Measurements from ENCODE around the gene UBE2U.

The UBE2U gene

DNA sequence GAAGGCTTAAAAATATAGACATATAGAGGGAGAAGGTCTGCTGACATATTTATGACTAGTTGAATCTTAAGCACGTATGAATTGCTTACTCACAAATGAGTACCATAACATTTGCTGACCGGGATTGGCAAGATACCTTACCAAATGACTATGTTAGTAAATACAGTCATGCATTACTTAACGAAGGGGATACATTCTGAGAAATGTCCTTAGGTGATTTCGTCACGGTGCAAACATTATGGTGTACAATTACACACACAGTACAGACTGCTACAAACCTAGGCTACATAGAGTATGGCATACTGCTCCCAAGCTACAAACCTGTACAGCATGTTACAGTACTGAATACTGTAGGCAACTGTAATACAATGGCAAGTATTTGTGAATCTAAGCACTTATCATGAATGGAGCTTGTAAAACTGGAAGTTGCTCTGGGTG is 19.4 kb upstream of the UBE2U start:
- DNase-seq (ENCODE audit: extremely low spot score) = no peak
- POLR2A ChIA-PET = no interaction called here
- TF ChIP-seq, protein P1, sequence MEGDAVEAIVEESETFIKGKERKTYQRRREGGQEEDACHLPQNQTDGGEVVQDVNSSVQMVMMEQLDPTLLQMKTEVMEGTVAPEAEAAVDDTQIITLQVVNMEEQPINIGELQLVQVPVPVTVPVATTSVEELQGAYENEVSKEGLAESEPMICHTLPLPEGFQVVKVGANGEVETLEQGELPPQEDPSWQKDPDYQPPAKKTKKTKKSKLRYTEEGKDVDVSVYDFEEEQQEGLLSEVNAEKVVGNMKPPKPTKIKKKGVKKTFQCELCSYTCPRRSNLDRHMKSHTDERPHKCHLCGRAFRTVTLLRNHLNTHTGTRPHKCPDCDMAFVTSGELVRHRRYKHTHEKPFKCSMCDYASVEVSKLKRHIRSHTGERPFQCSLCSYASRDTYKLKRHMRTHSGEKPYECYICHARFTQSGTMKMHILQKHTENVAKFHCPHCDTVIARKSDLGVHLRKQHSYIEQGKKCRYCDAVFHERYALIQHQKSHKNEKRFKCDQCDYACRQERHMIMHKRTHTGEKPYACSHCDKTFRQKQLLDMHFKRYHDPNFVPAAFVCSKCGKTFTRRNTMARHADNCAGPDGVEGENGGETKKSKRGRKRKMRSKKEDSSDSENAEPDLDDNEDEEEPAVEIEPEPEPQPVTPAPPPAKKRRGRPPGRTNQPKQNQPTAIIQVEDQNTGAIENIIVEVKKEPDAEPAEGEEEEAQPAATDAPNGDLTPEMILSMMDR (IDR thresholded peaks at IDR 0.05; ENCODE audit: control extremely low read depth, extremely low read depth, low read depth, missing control alignments) = no peak
- CTCF ChIA-PET = interaction anchor here (0.8 to 3.1 kb wide), 3 partner anchors 11 to 493 kb away, joined by 3 to 16 read pairs (median 3); no protein-coding TSS in a partner anchor

DNA sequence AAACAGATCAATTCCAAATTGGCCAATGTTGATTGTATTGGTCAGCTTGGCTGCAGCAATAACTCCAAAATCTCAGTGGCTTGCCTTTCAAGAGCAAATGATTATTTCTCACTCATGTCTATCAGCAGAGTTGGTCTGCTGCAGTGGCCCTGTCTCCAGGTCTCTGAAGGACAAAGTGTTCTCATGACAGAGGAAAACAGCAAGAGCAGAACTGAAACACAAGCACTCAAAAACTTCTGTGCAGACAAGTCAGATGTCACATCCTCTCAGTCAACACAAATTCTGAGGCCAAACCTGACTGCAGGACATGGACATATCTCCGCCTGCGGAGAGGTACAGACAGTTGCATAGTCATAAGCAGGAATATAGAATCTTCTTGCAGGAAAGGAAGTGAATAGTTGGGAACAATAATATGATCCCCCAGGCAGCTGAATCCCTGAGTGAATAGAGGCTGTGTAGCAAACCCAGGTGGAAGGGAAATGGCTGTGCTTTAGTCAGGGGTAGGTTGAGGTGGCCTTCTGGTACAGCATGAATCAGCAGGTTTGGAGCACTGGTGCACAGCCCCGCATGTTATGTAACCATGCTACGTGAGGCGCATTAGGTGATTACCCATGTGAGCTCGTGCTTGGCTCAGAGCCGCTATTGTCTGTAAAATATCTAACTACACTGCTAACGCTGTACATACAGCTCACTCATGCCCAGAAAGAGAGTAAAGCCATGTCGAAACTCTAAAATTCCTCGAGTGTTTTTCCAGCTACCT is 17.1 kb upstream of the UBE2U start:
- ChIA-PET POLR2A (no interaction called here), CTCF (interaction anchor here (1.2 kb wide), 1 partner anchor 14 kb away, joined by 3 read pairs; no protein-coding TSS in a partner anchor)
- TF ChIP-seq, protein P1 (IDR thresholded peaks at IDR 0.05; ENCODE audit: control extremely low read depth, extremely low read depth, low read depth, missing control alignments) = no peak
- DNase-seq (ENCODE audit: extremely low spot score) = no peak

DNA sequence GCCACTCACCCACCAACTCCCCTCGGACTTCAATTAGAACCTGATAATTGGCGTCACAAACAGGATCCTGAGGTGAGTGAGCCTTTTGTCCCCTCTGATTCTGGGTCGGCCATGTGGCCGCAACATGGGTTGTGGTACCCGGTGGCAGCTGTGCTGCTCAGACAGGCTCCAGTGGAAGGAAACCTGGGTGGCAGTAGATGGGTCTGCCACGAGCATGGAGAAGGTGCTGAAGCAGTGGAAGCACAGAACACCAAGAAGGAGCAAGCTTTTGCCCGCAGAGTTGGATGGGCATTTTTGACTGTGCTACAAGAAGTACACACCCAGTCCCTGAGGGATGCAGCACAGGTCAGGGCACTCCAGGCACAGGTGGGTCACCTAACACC is 16.5 kb upstream of the UBE2U start:
- TF ChIP-seq, protein P1 (IDR thresholded peaks at IDR 0.05; ENCODE audit: control extremely low read depth, extremely low read depth, low read depth, missing control alignments) = no peak
- no peak for DNase-seq (ENCODE audit: extremely low spot score)
- ChIA-PET CTCF (interaction anchor here (1.2 kb wide), 1 partner anchor 14 kb away, joined by 3 read pairs; no protein-coding TSS in a partner anchor), POLR2A (no interaction called here)

DNA sequence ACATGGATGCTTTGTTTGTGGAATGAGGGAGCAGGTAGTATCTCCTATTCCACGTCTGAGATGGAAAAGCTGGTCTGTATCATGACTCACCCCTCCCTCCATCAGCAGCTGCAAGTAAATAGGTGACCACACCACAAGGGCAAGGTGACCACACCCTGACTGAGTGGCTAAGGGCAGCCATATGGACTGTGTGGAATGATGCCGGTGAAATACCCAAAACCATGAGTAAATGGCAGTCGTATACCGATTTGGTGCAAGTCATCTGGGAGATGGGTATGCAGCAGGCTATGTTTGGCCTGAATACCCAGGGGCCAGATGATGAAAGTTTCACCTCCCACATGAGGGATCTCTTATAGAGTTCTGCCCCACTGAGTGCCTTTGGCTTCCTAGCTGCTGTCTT is 15.8 kb upstream of the UBE2U start:
- DNase-seq (ENCODE audit: extremely low spot score) = no peak
- POLR2A ChIA-PET = no interaction called here
- TF ChIP-seq, protein P1 (IDR thresholded peaks at IDR 0.05; ENCODE audit: control extremely low read depth, extremely low read depth, low read depth, missing control alignments) = no peak
- CTCF ChIA-PET = interaction anchor here (1.2 kb wide), 1 partner anchor 15 kb away, joined by 3 read pairs; no protein-coding TSS in a partner anchor

DNA sequence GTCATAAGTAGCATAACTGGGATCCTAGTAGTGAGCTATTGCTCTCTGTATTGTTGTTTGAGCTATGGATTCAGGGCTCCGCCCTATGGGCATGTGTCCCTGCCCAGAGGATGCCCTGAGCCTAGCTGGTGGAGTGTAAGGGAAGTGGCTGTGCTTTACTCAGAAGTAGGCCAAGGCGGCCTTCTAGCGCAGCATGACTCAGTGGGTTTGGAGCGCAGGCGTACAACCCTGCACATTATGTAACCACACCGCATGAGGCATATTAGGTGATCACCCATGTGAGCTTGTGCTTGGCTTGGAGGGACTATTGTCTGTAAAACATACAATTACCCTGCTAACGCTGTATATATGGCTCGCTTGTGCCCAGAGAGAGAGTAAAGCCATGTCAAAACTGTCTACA is 11.1 kb upstream of the UBE2U start:
- ChIA-PET POLR2A (no interaction called here), CTCF (interaction anchor here (1.0 to 1.2 kb wide), 2 partner anchors 32 to 55 kb away, joined by 3 to 4 read pairs; no protein-coding TSS in a partner anchor)
- TF ChIP-seq, protein P1 (IDR thresholded peaks at IDR 0.05; ENCODE audit: control extremely low read depth, extremely low read depth, low read depth, missing control alignments) = no peak
- DNase-seq (ENCODE audit: extremely low spot score) = no peak

DNA sequence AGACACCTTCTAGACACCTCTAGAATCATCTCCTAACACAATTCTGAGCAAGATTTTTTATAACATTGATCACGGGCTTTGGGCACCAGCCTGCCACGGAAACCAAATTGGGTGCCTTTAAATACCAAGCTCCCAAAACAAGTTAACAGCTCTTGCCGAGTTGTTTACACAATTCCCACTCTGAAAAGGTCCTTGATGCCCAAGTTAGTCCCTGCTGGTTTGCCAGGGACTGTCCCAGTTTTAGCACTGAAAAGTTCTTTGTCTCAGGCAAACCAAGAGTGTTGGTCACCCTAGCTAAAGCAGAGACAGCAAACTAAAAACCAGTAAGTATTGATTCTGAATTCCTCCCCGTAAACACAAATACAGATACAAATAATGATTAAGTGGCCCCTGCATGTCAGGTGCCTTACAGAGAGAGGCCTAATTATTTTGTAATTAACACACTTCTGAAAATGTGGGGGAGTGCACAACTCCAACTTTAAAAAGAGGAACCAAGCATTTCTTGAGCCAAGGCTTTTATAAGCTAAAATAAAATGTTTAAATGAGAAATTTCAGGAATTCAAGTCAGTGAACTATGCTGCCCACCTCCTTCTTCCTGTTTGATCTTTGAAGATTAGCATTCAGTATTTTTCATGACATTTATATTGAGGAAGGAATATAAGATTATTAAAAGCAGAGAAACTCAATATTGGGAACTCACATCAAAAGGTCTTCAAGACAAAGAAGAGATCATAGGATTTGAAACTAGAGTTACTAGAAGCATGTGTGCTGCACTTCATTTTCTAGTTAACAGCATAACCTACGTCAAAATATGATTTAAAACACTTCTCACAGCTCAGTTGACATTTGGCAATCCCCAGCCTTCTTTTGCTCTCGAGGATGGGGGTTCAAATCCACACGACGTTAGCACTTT is 9.0 kb upstream of the UBE2U start:
- ChIA-PET POLR2A (no interaction called here), CTCF (no interaction called here)
- TF ChIP-seq, protein P1 (IDR thresholded peaks at IDR 0.05; ENCODE audit: control extremely low read depth, extremely low read depth, low read depth, missing control alignments) = no peak
- no peak for DNase-seq (ENCODE audit: extremely low spot score)

Measured in GM10248 (cell line).